Stimulated activated memory B cell treated with anti-CD40 and anti-IgM and Interleukin-4, amounts not matched to agents 10 μg/mL and 1 μg/mL and 100 μg/mL, for 72 hours (primary cell): ENCODE data around the gene TYSND1.
"Not testable (repeated sequence)": the region's sequence is repeated elsewhere in the genome, so short reads cannot be mapped to it uniquely, and the experiment has no call there.

Experiments used
- ATAC-seq: fragments of 150-1000 bp; cut with Tn5 transposase; 2 replicates; pipeline ENCODE4 v1.10.0; 2021
- H3K27ac Mint-ChIP-seq: one replicate; pipeline ENCODE4 v1.8.0; 2022; ENCODE audit warnings: mild to moderate bottlenecking, mixed read lengths
- H3K27me3 Mint-ChIP-seq: one replicate; pipeline ENCODE4 v1.8.0; 2022; ENCODE audit warnings: mixed read lengths
- H3K36me3 Mint-ChIP-seq: one replicate; pipeline ENCODE4 v1.8.0; 2022; ENCODE audit warnings: mixed read lengths
- H3K4me1 Mint-ChIP-seq: one replicate; pipeline ENCODE4 v1.8.0; 2022; ENCODE audit warnings: mixed read lengths
- H3K4me3 Mint-ChIP-seq: one replicate; pipeline ENCODE4 v1.8.0; 2022; ENCODE audit warnings: mild to moderate bottlenecking, moderate library complexity, mixed read lengths
- H3K9me3 Mint-ChIP-seq: one replicate; pipeline ENCODE4 v1.8.0; 2022; ENCODE audit warnings: mixed read lengths

The TYSND1 gene

DNA sequence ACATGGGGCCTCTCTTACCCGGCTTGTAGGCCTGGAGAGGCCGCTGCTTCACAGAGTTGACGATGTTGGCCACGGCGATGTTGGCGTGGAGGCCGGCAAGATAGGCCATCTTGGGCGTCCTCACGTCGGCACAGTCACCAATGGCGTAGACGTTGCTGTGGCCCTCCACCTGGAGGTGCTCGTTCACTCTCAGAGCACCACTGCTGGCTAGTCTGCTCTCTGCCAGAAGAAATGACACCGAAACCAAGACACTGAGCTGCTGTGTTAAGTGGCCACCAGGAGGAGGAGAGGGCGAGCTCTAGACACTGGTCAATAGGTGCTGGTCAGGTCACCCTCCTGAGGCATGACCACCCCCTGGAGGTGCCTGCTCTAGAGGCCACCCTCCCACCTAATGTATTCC lies 31.6 kb downstream of the TYSND1 start:
- H3K27me3 Mint-ChIP-seq: no peaks in the 10 kb centered on the region
- no peak for ATAC-seq
- no peaks in the 10 kb centered on the region for H3K9me3 Mint-ChIP-seq
- no peak overlapping the region for H3K4me3 Mint-ChIP-seq
- H3K36me3 Mint-ChIP-seq: peaks cover 36% of the 10 kb centered on the region
- H3K27ac Mint-ChIP-seq: no peak overlapping the region
- H3K4me1 Mint-ChIP-seq: peaks cover 6% of the 10 kb centered on the region

DNA sequence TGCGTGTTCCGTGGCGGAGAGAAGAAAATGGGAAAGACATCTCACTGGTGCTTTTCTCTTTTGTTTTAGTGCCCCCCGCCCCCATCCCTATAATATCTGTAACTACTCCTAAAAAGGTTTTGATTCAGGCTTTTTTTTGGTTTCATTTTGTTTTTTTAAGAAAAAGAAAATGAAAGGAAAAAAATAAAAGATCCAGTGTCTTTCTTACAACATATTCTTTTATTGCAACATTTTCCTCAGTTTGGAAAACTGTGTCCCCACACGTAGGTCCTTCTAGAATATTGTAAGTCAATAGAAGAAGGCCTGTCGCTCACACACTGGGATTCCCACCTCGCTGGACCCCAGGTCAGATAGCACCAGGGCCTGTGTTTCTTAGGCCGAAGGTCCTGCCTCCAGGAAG lies 34.4 kb downstream of the TYSND1 start:
- no peak for ATAC-seq
- no peak overlapping the region for H3K4me3 Mint-ChIP-seq
- no peaks in the 10 kb centered on the region for H3K27me3 Mint-ChIP-seq
- H3K4me1 Mint-ChIP-seq: peaks cover 13% of the 10 kb centered on the region
- peaks cover 31% of the 10 kb centered on the region for H3K36me3 Mint-ChIP-seq
- no peaks in the 10 kb centered on the region for H3K9me3 Mint-ChIP-seq
- no peak overlapping the region for H3K27ac Mint-ChIP-seq

DNA sequence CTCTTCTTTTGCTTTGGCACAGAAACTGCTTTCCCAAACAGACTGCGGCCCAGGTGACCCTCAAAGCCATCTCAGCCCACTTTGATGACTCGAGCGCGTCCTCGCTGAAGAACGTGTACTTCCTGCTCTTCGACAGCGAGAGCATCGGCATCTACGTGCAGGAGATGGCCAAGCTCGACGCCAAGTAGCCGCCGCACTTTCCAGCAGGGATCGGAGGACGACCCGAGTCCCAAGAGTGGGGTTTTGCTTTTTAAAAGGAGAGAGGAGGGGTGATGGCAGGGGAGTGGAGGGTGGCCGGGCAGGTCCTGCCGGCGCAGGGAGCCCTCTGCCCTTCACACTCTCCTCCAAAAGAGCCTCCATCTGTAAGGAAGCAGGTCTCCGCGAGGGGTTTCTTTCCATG lies 35.0 kb downstream of the TYSND1 start:
- peaks cover 12% of the 10 kb centered on the region for H3K4me1 Mint-ChIP-seq
- H3K27me3 Mint-ChIP-seq: no peaks in the 10 kb centered on the region
- no peak overlapping the region for H3K4me3 Mint-ChIP-seq
- ATAC-seq: no peak
- peaks cover 30% of the 10 kb centered on the region for H3K36me3 Mint-ChIP-seq
- H3K9me3 Mint-ChIP-seq: no peaks in the 10 kb centered on the region
- H3K27ac Mint-ChIP-seq: no peak overlapping the region

DNA sequence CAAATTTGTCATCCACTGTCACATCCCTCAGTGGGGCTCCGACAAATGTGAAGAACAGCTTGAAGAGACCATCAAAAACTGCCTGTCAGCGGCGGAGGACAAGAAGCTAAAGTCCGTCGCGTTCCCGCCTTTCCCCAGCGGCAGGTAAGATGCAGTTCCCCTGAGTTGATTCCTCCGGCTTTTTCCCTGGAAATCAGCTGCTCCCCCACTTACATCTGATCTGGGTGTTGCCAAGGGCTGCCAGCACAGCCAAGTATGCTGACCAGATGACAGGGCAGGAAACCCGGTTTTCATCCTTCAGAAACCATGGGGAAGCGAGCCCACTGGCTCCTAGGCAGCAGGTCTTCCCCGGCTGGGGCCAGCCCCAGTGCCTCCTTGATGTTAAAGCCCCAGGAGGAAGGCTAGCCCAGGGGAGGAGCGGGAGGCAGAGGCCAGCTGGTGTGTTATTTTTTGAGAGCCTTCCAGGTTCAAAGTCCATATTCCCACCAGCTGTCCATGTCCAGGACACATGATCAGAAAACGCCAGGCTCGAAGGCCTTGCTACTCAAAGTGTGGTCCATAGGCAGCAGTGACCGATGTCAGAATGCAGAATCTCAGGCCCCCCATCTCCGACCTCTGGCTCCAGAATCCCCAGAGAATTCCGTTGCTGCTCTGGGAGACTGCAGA lies 37.3 kb downstream of the TYSND1 start:
- no peaks in the 10 kb centered on the region for H3K9me3 Mint-ChIP-seq
- H3K4me1 Mint-ChIP-seq: peaks cover 6% of the 10 kb centered on the region
- peaks cover 25% of the 10 kb centered on the region for H3K36me3 Mint-ChIP-seq
- no peak overlapping the region for H3K27ac Mint-ChIP-seq
- no peaks in the 10 kb centered on the region for H3K27me3 Mint-ChIP-seq
- no peak overlapping the region for H3K4me3 Mint-ChIP-seq
- ATAC-seq: no peak

DNA sequence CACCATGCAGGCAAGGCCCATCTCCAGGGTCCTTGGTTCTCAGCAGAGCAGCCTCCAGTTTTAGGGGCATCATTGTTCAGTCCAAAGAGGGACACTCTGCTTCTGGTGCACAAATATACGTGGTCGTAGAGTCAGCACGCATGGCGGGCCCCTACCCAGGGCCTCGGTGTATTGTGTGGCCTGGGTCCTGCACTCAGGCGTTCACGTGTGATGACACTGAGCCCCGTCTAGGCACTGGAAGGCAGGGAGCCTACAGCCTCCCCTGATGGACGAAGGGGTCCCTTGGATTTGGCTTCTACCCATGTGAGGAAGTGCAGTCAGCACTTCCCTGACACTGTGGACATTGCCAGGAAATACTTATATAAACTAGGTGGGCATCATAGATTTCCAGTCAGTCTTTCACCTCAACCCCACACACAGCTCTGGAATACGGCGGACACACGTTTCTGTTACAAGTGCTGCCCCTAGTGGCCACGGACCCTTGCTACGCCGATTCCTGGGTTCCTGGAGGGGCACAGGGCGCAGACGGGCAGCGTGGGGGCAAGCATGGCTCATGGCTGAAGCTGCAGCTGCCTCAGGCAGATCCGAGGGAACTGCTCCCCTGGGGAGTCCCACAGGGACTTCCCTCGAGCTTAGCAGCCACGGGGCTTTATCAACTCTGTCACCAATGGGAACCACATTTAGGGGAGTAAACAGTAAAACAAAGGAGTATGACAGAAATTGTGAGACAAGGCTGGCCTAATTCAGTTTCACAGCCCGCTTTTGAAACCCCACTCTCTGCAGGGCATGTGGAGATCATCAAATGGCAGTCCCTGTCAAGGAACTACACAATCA lies 39.3 kb downstream of the TYSND1 start:
- Mint-ChIP-seq H3K9me3 (no peaks in the 10 kb centered on the region), H3K27ac (peak overlapping the region; percentile 52), H3K36me3 (peaks cover 9% of the 10 kb centered on the region), H3K4me1 (peaks cover 6% of the 10 kb centered on the region), H3K4me3 (no peak overlapping the region), H3K27me3 (no peaks in the 10 kb centered on the region)
- peak; percentile 68 for ATAC-seq

DNA sequence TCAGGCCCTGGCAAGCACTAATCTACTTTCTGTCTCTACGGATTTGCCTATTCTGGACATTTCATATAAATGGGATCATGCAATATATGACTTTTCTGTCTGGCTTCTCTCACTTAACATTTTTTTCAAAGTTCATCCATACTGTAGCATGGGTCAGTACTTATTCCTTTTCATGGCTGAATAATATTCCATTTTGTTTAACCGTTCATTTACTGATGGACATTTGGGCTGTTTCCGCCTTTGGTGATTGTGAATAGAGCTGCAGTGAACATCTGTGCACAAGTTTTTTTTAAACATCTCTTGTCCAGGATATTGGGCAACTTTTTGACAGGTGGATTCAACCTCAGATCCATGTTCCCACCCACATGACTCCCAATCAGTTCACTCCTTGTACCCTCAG lies 44.8 kb downstream of the TYSND1 start:
- Mint-ChIP-seq H3K36me3 (no peaks in the 10 kb centered on the region), H3K4me1 (no peaks in the 10 kb centered on the region), H3K9me3 (no peaks in the 10 kb centered on the region), H3K4me3 (no peak overlapping the region), H3K27me3 (no peaks in the 10 kb centered on the region), H3K27ac (no peak overlapping the region)
- no peak for ATAC-seq

DNA sequence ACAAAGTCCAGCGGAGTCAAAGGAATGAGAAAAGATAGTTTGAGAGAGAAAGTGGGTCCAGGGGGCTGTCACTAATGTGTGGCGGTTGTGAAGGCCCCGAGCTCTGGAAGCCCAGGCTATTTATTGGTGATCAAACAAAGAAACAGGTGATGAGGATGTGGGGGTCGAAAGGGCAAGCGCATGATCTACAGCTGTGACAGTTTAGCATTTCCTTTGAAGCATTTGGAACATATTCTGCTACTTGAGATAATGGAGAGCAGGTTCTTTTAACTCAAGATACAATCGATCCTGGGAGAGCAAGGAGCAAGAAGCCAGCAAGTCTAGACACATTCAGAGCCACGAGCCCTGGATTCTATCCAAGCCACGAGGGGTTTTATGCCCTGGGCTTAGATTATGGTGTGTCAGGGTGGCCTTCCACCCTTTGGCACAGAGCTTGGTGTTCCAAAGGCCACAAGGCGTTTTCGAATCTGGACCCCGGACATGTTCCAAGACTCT lies 45.4 kb downstream of the TYSND1 start:
- H3K27ac Mint-ChIP-seq, H3K4me1 Mint-ChIP-seq, H3K9me3 Mint-ChIP-seq, H3K27me3 Mint-ChIP-seq, ATAC-seq, H3K36me3 Mint-ChIP-seq, H3K4me3 Mint-ChIP-seq: not testable (repeated sequence)

DNA sequence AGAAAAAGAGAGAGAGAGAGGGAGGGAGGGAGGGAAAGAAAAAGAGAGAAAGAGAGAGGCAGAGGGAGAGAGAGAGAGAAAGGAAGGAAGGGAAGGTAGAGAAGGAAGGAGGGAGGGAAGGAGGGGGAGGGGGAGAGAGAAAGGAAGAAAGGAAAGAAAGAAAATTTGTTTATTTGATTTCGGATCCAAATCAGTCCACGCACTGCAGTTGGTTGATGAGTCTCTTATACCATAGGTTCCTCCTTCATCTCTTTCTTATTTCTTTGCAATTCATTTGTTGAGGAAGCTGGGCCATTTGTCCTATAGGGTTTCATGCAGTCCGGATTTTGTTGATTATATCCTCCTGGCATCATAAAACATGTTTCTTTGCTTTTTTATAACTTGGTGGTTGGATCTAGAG lies 48.2 kb downstream of the TYSND1 start:
- Mint-ChIP-seq H3K27ac (no peak overlapping the region), H3K9me3 (no peaks in the 10 kb centered on the region), H3K27me3 (peaks cover 9% of the 10 kb centered on the region), H3K4me1 (no peaks in the 10 kb centered on the region), H3K36me3 (no peaks in the 10 kb centered on the region), H3K4me3 (no peak overlapping the region)
- ATAC-seq: no peak

DNA sequence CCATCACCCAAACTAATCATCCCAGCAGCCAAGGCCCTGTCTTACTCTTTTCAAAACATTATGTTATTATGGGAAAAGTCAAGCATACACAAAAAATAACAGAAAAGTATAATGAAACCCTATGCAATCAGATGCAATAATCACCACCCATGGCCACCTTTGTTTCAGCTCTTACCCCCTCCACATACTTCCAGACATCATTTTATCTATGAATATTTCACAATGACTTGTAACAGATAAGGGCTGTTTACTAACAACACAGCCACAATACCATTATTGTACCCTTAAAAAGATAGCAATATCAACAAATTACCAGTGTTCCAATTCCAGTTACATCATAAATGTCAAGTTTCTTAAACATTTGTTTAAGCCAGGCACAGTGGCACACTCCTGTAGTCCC lies 49.0 kb downstream of the TYSND1 start:
- Mint-ChIP-seq H3K36me3 (no peaks in the 10 kb centered on the region), H3K4me3 (no peak overlapping the region), H3K27ac (no peak overlapping the region), H3K27me3 (peaks cover 9% of the 10 kb centered on the region), H3K9me3 (no peaks in the 10 kb centered on the region), H3K4me1 (no peaks in the 10 kb centered on the region)
- no peak for ATAC-seq

DNA sequence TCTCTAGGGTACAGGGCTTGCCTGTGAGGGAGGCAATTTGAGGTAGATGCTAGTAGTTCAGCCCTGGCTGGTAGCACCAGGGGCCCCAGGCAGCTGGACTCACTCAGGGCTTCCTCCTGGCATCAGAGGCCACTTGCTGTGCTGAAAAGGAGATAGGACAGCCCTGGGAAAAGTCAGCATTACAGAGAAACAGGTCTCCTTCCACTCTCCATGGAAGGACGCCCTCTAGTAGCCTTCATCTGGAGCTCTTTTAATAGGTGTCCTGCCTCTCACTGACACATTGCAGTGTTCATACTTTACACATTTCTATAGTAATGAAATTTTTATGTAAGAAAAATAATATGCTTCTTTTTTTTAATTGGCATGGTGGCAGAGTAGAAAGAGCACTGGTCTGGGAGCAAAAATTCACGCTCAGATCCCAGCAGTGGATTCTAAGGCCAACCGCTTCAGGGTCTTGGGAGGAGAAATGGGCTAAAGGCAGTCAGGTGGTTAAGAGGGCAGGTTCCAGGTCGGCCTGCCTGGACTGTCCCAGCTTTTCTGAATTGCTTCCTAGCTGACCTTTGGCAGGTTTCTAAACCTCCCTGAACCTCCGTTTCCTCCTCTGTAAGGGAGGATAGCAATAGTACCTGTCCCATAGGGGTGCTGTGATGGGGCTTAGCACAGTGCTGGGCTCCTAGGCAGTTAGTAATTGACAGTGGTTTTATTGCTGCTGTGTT lies 49.6 kb downstream of the TYSND1 start:
- Mint-ChIP-seq H3K27ac (no peak overlapping the region), H3K4me1 (no peaks in the 10 kb centered on the region), H3K27me3 (peaks cover 9% of the 10 kb centered on the region), H3K36me3 (no peaks in the 10 kb centered on the region), H3K9me3 (no peaks in the 10 kb centered on the region), H3K4me3 (no peak overlapping the region)
- no peak for ATAC-seq

DNA sequence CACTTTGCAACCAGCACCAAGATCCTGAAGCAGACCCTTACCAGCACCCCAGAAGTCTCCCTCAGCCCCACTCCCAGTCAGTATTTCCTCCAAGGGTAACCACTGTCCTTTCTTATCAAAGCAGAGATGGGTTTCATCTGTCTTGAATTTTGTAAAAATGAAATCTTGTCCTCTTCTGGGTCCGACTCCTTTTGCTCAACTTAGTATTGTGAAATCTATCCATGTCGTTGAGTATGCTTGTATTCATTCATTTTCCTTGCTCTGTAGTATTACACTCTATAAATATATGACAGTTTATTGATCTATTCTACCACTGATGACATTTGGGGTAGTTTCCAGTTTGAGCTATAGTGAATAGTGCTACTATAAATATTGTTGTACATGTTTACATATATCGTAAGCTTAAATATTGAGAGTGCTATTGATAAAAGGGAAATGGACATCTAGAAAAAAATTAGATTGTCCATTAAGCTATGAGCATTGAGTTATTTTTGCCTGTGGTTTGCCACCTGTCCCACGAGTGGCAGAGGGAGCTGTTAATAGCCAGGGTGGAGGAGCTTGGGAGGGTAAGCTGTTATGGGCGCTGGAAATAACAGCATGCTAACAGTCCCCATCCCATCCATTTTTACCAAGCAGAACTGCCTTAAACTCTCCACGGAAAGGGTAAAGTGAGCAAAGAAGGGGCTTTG lies 50.3 kb downstream of the TYSND1 start:
- ATAC-seq: no peak
- H3K4me1 Mint-ChIP-seq: no peaks in the 10 kb centered on the region
- H3K27me3 Mint-ChIP-seq: peaks cover 9% of the 10 kb centered on the region
- H3K4me3 Mint-ChIP-seq: no peak overlapping the region
- no peaks in the 10 kb centered on the region for H3K36me3 Mint-ChIP-seq
- no peak overlapping the region for H3K27ac Mint-ChIP-seq
- H3K9me3 Mint-ChIP-seq: no peaks in the 10 kb centered on the region

DNA sequence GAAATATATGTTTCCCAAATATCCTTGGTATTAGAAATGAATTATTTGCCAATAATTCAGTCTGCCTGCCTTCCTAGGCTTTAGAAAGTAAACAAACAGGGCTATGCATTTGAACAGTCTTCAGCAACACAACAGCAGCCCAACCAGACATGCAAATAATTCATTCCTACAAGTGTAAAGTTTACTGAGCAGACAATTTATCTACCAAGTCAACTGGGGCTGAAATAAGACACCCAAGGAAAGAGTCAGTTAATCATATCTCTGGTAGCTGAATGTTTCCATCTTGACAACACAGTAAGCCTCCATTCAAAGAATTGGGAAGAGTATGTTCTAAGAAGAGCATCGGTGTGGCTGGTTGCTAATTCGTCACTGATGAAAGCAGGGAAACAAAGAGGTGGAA lies 52.2 kb downstream of the TYSND1 start:
- no peak overlapping the region for H3K27ac Mint-ChIP-seq

DNA sequence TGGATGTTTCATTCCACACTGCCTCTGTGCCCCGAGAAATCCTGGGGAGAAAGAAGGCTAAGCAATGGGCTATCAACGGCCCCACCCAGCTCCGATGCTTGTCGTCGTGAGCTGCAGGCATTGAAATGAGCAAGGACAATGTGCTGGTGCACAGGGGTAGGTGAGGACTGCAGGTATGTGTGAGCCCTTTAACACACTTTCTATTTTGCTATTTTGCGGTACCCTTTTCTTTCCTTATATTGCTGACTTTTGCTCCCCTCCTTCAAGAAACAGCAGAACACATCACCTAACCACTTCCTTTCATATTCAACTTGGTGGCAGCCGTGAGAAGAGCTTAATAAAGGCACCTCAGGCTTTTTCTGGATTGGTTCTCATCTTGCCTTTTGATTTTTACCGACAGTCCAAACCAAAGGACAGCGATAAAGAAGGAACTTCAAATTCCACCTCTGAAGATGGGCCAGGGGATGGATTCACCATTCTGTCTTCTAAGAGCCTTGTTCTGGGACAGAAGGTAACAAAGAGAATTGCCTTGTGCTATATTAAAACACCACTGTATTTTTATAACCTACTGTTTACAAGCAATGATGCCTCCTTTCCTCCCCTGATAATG lies 53.1 kb downstream of the TYSND1 start:
- H3K4me1 Mint-ChIP-seq: no peaks in the 10 kb centered on the region
- no peak overlapping the region for H3K27ac Mint-ChIP-seq
- H3K4me3 Mint-ChIP-seq: no peak overlapping the region
- H3K27me3 Mint-ChIP-seq: peaks cover 9% of the 10 kb centered on the region
- H3K36me3 Mint-ChIP-seq: no peaks in the 10 kb centered on the region
- H3K9me3 Mint-ChIP-seq: no peaks in the 10 kb centered on the region
- no peak for ATAC-seq

More for the DNA sequence above, 52.2 kb downstream of the TYSND1 start:
- no peak for ATAC-seq
- no peaks in the 10 kb centered on the region for H3K9me3 Mint-ChIP-seq
- no peaks in the 10 kb centered on the region for H3K4me1 Mint-ChIP-seq
- H3K36me3 Mint-ChIP-seq: no peaks in the 10 kb centered on the region
- peaks cover 9% of the 10 kb centered on the region for H3K27me3 Mint-ChIP-seq
- no peak overlapping the region for H3K4me3 Mint-ChIP-seq

DNA sequence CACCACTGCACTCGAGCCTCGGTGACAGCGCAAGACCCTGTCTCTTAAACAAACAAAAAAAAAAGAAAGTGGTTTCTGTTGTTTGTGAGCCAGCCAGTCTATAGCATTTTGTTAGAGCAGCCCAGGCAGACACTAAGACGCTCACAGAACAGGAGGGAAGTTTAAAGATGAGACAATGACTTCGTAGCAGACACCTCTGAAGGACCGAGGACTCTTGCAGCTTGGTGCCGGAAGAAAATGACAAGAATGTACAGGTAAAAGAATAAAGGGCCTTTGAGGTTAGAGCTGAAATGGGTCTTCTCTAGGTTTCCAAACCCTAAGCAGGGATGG lies 54.1 kb downstream of the TYSND1 start:
- no peaks in the 10 kb centered on the region for H3K4me1 Mint-ChIP-seq
- H3K36me3 Mint-ChIP-seq: no peaks in the 10 kb centered on the region
- no peak overlapping the region for H3K4me3 Mint-ChIP-seq
- no peak overlapping the region for H3K27ac Mint-ChIP-seq
- H3K27me3 Mint-ChIP-seq: peaks cover 9% of the 10 kb centered on the region
- H3K9me3 Mint-ChIP-seq: no peaks in the 10 kb centered on the region
- ATAC-seq: no peak

DNA sequence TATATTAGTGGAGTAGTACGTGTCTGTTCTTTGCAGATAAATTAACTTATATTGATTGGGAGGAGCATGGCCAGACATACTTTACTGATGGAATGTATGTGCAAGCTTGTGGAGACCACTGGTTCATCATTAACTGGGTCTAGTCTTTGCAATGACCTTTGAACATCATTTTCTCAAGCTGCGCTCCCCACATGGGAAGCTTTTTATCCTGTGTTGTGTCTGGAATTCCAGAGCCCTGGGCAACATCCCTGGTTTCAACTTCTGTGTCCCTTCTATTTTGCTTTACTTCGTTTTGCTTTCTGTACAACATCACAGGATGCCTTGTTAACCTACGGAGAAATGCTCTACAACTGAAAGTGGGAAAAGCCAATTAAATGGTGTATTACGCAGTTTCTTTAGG lies 55.5 kb downstream of the TYSND1 start:
- no peaks in the 10 kb centered on the region for H3K9me3 Mint-ChIP-seq
- ATAC-seq: no peak
- no peaks in the 10 kb centered on the region for H3K36me3 Mint-ChIP-seq
- H3K27ac Mint-ChIP-seq: no peak overlapping the region
- H3K4me1 Mint-ChIP-seq: no peaks in the 10 kb centered on the region
- H3K4me3 Mint-ChIP-seq: no peak overlapping the region
- H3K27me3 Mint-ChIP-seq: peaks cover 9% of the 10 kb centered on the region
